Endometrium (tissue), 2 donors: ENCODE results near the gene ZNF764.
"Not testable (repeated sequence)": the region's sequence is repeated elsewhere in the genome, so short reads cannot be mapped to it uniquely, and the experiment has no call there.

Source experiments
- FAIRE-seq: peaks from 2 replicates; lab custom pipeline; 2012; peaks lifted over from hg19 to GRCh38; lab: Jason Lieb, UNC
- donor health status: control.
- donor health status: control.

The ZNF764 gene

DNA sequence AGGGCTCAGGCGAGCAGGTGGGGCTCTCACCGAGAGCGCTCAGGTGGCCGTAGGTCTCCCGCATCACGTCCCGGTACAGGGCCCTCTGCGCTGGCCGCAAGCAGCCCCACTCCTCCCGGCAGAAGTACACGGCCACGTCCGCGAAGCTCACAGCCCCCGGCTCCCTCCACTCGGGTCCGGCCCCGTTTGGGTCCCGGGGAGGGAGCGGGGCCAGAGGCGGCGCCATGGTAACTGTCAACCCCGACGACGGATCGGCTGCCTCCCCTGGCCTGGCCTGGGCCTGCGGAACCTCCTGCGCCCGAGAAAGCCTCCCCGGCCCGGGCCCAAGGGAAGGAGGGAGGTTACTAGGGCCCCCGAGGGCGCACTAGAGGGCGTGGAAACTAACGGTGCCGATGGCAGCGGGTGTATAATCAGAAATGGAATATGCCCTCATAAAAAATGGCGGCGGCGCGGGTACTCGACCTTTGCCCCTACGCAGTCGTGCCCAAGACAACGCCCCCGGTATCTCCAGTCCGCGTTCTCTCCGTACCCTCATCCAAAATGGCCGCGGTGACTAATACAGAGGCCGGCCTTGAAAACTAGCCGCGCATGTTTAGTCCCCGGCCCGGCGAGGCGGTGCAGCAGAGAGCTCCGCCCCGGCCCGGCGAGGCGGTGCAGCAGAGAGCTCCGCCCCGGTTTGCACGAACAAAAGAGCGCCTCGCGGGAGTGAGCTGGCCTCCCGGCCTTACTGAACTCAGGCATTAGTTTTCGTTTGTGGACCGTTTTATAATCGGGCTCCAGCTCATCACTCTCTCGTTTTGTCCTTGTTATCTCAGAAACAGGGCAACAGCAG is at the start of gene ZNF764:
Gene ZNF764, minus strand, starts transcription at position 418 of the 832 bp plus-strand sequence. Its CDS starts 192 bp downstream, at position 226.
- FAIRE-seq = peak; percentile 98

DNA sequence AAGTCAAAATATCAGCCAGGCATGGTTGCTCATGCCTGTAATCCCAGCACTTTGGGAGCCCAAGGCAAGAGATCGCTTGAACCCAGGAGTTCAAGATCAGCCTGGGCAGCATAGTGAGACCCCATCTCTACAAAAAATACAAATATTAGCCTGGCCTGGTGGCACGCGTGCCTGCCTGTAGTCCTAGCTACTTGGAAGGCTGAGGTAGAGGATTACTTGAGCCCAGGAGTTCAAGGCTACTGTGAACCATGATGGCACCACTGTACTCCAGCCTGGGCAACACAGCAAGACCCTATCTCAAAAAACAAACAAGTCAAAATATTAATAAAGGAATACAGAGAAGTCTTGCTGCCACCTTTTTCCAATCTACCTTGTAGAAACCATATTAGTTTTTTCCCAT is 47.8 kb upstream of the ZNF764 start:
- FAIRE-seq = no peak

DNA sequence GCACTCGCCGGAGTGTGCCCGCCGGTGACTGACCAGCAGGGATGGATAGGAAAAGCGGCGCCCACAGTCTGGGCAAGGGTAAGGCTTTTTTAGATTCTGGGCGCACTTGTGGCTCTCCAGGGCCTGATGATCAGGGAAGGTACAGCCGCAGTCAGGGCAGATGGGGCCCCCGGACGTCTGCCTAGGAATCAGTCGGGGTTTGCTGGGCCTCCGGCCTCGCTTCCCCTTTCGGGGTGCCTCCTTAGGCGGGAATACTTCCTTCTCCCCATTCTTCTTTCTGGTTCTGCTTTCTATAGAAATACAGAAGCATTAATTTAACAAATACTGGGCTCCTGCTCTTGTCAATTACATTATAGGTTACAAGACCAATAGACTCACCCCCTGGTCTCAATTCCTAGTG is 47.0 kb upstream of the ZNF764 start:
- FAIRE-seq = no peak

DNA sequence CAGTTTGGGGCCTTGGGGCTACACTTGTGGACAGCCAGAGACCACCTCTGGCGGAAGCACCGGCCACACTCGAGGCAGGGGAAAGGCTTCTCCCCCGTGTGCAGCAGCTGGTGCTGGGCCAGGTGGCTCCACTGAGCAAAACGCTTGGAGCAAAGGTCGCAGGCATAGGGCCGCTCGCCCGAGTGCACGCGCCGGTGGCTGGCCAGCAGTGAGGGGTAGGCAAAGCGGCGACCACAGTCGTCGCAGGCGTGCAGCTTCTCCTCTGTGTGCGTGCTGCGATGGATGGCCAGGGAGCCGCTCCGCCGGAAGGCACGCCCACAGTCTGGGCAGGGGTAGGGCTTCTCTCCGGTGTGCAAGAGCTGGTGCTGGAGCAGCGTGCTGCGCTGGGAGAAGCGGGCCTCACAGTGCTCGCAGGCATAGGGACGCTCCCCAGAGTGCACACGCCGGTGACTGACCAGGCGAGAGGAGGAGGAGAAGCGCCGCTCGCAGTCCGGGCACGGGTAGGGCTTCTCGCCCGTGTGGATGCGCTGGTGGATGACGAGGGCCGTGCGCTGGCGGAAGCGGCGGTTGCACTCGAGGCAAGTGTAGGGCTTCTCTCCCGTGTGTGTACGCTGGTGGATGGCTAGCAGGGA is 46.3 kb upstream of the ZNF764 start:
- no peak for FAIRE-seq

DNA sequence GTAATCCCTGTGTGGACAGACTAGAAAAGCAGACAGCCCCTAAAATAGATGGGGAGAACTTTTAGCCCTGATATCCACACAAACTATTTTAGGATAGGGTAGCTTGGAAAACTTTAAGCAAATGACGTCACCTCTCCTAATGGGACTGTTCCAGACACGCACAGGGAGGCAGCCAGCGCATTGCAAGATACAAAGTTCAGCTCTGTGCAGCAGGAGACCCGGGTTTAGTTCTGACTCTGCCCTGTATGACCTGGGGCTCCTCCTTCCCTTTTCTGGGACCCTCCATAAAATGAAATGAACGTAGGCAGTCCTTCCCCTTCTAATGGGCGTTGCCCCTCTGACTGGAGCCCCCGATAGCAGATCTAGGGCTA is 45.8 kb upstream of the ZNF764 start:
- no peak for FAIRE-seq

DNA sequence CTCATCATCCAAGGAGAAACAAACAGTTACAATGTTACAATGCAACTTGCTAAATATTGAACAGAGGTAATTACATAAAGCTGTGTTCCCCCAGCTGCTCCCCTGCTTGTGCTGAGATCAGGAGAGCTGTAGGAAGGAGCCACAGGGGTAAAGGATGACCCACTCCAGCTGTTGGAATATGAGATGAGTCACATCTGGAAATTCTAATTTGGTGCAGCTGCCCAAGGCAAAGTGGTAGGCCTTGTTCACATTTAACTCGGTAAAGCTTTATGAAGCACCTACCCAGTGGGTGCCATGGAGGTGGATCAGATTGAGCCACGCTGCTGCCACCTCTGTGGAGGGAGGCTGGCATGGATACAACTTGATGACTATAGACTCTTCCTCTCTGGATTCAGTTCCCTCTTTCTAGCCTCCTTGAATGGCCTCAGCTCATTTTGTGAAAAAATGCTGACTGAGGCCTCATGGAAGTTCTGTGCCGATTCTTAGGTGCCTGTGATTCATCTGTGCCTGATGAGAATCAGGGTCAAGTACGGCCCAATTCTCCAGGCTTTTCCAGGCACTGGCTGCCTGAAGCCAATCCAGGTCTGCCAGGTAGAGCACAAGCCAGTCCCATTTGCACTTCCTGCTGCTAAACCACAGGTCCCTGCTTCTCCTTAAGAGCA is 44.6 kb upstream of the ZNF764 start:
- no peak for FAIRE-seq

DNA sequence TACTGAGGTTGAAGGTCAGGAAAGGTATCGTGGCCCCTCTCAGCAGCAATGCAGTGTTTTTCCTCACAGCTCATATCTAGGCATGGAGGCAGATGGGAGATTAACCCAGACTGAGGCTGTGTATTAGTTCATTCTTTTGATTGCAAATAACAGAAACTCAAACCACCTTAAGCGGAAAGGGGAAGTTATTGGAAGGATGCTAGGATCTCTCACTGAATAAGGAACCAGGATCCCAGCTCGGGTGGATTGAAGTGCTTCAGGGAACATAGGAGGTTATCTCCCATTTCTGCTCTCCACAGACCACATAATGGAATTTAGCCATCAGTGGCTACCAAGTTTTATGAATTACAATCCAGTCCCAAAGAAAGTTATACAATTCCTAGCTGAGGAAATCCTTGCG is 43.8 kb upstream of the ZNF764 start:
- no peak for FAIRE-seq

DNA sequence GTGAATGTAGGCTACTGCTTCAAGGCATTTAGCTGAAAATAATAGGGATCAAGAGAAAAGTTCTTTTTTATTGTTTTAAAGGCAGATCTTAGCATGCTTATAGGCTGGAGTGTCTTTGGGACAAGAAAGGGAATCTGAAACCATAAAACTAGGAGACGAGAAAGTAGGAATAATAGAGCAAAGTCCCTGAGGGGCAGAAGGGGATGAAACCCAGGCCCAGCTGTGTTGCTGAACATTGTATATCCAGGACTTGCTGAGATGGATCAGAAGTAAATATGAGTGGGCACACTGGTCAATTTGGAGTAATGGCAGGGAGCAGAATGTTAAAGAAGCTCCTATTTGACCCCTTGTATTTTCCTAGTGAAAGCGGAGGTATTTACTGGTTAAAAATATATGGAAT is 42.8 kb upstream of the ZNF764 start:
- no peak for FAIRE-seq

DNA sequence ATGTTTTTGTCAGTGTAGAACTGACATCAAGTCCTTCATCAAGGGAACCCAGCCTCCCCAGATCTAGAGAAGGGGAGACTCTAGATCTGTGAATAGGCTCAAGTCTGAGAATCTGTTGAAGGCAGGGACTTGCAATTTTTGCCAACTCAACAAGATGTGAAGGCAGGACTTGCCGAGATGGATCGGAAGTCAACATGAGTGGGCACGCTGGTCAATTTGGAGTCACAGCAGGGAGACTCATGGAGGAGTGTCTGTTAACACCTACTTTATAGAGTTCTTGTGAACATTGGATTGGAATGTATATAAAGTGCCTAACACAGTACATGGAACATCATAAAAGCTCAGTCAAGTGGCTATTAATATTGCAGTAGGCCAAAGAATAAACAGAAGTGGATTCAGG is 42.0 kb upstream of the ZNF764 start:
- no peak for FAIRE-seq

DNA sequence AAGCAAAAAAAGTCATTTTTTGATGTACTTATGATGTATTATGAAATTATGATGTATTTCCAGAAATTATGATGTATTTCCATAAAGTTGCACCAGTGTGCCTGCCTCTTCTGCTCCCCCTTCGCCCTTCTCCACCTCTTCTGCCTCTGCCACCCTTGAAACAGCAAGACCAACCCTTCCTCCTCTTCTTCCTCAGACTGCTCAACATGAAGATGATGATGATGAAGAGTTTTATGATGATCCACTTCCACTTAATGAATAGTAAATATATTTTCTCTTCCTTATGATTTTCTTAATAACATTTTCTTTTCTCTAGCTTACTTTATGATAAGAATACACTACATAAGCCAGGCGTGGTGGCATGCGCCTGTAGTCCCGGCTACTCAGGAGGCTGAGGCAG is 34.7 kb upstream of the ZNF764 start:
- no peak for FAIRE-seq

DNA sequence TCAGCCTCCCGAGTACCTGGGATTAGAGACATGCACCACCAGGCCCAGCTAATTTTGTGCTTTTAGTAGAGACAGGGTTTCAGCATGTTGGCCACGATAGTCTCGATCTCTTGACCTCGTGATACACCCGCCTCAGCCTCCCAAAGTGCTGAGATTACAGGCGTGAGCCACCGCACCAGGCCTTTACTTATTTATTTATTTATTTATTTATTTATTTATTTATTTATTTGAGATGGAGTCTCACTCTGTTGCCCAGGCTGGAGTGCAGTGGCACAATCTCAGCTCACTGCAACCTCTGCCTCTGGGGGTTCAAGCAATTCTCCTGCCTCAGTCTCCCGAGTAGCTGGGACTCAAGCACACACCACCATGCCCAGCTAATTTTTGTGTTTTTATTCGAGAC is 32.7 kb upstream of the ZNF764 start:
- FAIRE-seq = not testable (repeated sequence)

DNA sequence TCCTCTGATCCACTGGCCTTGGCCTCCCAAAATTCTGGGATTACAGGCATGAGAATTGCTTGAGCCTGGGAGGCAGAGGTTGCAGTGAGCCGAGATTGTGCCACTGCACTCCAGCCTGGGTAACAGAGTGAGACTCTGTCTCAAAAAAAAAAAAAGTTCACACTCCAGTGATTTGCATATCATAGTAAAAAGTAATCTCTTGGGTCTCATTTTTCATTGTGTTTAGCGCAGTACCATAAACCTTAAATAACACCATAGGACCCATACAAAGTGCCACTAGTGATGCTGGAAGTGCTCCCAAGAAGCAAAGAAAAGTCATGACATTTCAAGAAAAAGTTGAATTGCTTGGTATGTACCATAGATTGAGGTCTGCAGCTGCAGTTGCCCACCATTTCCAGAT is 31.4 kb upstream of the ZNF764 start:
- FAIRE-seq = not testable (repeated sequence)

DNA sequence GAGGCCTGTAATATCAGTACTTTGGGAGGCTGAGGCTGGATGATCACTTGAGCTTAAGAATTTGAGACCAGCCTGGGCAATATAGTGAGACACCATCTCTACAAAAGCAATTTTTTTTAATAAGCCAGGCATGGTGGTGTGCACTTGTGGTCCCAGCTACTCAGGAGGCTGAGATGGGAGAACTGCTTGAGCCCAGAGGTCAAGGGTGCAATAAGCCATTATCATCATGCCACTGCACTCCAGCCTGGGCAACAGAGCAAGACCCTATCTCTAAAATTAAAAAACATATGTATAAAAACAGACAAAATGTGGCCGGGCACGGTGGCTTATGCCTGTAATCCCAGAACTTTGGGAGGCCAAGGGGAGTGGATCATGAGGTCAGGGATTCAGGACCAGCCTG is 30.5 kb upstream of the ZNF764 start:
- no peak for FAIRE-seq

DNA sequence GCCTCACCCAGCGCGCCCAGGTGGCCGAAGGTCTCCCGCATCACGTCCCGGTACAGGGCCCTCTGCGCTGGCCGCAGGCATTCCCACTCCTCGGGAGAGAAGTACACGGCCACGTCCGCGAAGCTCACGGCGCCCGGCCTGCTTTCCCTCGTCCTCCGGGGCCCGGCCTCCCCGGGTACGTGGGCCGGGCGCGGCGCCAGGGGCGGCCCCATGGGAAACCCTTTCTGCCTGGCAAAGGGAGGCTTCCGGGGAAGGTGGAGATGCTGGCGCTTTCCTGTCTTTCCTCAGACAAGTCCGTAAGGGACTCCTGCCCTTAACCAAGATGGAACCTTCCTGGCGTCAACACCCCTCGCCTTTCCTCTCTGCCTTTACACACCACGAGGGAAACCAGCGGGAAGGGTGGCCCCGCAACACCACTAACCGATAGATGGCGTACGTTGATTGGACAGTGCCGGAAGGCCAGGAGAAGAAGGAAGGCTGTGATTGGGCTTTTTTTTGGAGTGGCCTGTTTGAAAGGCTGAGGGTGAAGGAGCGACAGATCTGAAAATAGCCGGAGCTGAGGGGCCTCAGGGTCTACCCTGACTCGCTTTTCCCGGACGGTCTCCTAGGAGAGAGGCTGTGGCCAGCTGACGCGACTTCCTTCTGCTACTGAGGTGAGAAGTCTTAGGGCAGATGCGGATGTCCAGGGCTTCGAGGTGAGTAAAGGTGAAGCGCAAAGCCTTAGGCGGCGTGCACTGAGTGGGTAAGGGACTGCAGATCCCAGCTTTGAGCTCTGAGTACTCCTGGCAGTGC is 27.4 kb upstream of the ZNF764 start, which contains the start of gene ZNF785:
Gene ZNF785, minus strand, starts transcription at position 298 of the 792 bp plus-strand sequence. Its CDS starts 86 bp downstream, at position 212.
- FAIRE-seq = peak; percentile 94

DNA sequence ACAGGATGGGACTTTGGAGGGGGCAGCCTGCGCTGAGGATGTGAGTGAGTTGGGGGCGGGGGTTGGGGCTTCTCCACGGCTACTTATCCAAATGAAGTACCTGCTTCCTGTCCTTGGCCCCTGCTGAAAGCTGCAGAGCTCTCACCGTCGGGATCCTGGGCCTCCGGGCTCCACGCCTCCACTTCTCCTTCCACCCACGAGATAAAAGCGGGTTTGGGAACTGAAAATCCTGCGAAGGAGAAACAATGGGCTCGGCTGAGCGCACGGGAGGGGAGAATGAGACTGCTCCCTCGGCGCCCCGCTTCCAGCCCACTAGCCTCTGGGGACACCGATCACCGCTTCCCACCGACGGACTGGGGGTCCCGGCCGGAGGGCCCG is 26.8 kb upstream of the ZNF764 start:
- FAIRE-seq = no peak

DNA sequence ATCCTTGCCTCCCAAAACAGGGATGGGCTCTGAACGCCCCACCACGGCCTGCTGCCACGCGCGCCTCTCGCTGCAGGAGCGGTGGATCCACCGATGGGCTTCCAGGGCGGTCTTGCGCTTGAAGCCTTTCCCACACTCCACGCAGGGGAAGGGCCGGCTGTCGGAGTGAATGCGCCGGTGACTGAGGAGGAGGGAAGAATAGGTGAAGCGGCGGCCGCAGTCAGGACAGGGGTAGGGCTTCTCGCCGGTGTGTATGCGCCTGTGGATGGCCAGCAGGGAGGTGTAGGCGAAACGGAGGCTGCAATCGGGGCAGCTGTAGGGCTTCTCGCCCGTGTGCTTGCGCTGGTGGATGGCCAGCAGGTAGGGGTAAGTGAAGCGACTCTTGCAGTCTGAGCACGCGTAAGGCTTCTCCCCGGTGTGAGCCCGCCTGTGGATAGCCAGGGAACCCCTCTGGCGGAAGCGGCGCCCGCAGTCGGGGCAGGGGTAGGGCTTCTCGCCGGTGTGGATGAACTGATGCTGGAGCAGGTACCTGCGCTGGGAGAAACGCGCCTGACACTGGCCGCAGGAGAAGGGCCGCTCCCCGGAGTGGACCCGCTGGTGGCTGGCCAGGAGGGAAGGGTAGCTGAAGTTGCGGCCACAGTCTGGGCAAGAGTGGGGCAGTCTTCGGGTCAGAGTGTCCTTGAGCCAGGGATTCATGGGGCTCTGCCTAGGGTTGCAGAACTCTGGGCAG is 24.6 kb upstream of the ZNF764 start:
- FAIRE-seq = no peak

DNA sequence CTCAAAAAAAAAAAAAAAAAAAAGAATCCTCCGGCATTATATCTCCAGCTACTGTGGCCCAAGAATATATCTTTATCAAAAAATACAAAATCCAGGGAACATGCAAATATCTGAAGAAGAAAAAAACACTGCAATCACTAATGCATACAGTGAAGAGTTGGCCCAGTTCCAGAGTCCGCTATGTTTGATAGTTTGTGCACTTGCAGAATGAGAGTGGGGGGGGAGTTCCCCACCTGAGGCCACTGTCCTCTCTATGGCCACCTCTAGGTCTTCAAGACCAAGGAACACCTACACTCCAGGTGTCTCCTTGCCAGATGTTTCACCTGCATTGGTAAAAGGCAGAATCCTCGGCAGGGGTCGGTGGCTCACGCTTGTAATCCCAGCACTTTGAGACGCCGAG is 23.3 kb upstream of the ZNF764 start:
- no peak for FAIRE-seq

DNA sequence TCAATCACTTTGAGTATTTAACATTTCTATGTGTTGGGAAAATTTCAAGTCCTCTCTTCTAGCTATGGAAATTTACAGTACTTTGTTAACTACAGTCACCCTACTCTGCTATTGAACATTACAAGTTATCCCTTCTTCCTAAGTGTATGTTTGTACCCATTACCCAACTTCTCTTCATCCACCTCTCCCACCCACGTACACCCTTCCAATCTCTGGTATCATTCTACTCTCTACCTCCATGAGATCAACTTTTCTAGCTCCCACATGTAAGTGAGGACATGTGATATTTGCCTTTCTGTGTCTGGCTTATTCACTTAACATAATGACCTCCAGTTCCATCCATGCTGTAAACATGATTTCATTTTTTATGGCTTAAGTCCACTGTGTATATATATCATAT is 16.5 kb upstream of the ZNF764 start:
- FAIRE-seq = no peak

DNA sequence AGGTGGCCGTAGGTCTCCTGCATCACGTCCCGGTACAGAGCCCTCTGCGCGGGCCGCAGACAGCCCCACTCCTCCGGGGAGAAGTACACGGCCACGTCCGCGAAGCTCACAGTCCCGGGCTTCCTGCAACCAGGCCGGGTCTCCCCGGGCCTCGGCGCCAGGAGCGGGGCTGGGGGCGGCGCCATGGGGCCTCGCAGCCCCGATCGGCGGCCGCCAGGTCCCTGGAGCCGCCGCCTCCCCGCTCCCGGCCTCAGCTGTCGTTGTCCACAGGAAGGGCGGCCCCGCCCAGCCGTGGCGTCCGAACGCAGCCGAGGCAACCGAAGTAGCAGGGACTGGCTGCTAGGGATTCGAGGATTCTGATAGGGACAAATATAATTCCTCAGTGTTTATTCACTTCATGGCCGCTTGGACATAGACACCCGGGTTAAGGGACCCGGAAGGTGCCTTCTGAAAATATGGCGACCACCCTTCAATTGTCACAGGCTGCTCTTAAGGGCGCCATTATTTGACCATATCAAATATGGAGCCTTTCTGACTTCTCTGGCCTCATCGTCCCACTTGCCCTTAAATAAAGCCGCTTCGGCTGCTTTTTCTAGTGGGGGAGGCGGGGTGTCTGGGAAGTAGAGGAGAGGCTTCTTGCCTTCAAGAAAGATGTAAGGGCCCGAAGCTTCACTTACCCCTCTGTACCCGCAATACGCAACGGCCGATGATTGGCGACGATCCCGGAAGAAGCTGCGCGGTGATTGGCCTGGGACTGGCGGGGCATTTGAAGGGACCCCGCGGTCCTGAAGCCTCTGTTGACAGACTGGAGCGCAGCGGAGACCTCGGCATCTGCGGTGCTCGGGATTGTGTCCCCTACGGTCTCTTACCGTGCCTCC is 13.5 kb upstream of the ZNF764 start, which contains the start of gene ZNF688:
Gene ZNF688, minus strand, starts transcription at position 270 of the 878 bp plus-strand sequence. Its CDS starts 85 bp downstream, at position 185.
- FAIRE-seq = peak; percentile 90

DNA sequence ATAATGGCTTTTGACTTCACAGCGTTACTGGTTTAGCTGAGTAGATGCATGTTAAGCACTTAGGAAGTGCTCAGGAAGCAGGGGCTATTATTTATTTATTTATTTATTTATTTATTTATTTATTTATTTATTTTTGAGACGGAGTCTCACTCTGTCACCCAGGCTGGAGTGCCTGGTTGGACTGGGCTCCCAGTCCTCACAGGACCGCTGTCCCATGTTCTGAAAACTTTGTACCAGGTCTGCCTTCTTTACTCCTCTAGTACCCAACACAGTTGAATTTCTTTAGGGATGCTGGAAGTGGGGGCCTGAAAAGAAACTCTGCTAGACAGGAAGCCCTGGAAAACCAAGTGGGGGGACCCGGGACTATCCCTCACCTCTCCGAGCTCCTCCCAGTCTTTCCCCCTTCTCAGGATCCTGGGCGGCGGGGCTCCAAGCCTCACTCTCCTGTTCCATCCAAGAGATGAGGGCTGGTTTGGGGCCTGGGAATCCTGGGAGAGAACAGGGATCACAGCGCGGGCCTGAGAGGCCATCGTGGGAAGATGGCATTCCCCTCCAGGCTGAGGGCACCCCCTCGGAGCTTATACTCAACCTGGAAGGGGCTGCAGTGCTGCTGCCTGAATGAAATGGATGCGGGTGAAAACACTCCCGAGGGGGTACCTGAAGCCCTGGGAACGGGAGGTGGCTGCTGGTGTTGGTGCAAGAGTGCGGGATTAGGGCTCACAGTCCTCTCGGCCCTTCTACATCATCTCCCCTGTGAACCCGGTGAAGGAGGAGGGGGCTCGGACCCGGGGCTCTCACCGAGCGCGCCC is 12.7 kb upstream of the ZNF764 start:
- no peak for FAIRE-seq
